Measurements from ENCODE around the gene OPN1MW3.
"Not testable (repeated sequence)": the region's sequence is repeated elsewhere in the genome, so short reads cannot be mapped to it uniquely, and the experiment has no call there.

OPN1MW3 gene

GRCh38 chrX:154298312-154298711 lies 40.9 kb downstream of the OPN1MW3 start:
- Histone ChIP-seq H3K4me3 (ENCODE audit: low read length in 2 of 2) (no peak overlapping the region), H3K36me3 (ENCODE audit: control insufficient read depth in 2 of 2, insufficient read depth in 2 of 2, low read length in 2 of 2) (no peaks in the 10 kb centered on the region), H3K4me1 (ENCODE audit: control insufficient read depth, insufficient read depth, low read length) (no peaks in the 10 kb centered on the region), H3K27me3 (ENCODE audit: control insufficient read depth in 1 of 2, insufficient read depth in 2 of 2, low read length in 2 of 2) (no peaks in the 10 kb centered on the region), H3K9ac (ENCODE audit: low read length in 2 of 2) (no peak overlapping the region), H3K9me3 (ENCODE audit: control insufficient read depth in 2 of 2, low read length in 2 of 2) (no peaks in the 10 kb centered on the region), H3K27ac (ENCODE audit: low read length) (no peak overlapping the region)

GRCh38 chrX:154300816-154301215 lies 43.4 kb downstream of the OPN1MW3 start:
- Histone ChIP-seq H3K36me3 (ENCODE audit: control insufficient read depth in 2 of 2, insufficient read depth in 2 of 2, low read length in 2 of 2) (no peaks in the 10 kb centered on the region), H3K4me3 (ENCODE audit: low read length in 2 of 2) (no peak overlapping the region), H3K9me3 (ENCODE audit: control insufficient read depth in 2 of 2, low read length in 2 of 2) (no peaks in the 10 kb centered on the region), H3K9ac (ENCODE audit: low read length in 2 of 2) (no peak overlapping the region), H3K4me1 (ENCODE audit: control insufficient read depth, insufficient read depth, low read length) (no peaks in the 10 kb centered on the region), H3K27me3 (ENCODE audit: control insufficient read depth in 1 of 2, insufficient read depth in 2 of 2, low read length in 2 of 2) (peaks cover 0 to 2% of the 10 kb centered on the region in 2 donors), H3K27ac (ENCODE audit: low read length) (no peak overlapping the region)

GRCh38 chrX:154302998-154303397 lies 45.6 kb downstream of the OPN1MW3 start:
- H3K4me1 ChIP-seq (ENCODE audit: control insufficient read depth, insufficient read depth, low read length); H3K27me3 ChIP-seq (ENCODE audit: control insufficient read depth in 1 of 2, insufficient read depth in 2 of 2, low read length in 2 of 2); H3K4me3 ChIP-seq (ENCODE audit: low read length in 2 of 2); H3K36me3 ChIP-seq (ENCODE audit: control insufficient read depth in 2 of 2, insufficient read depth in 2 of 2, low read length in 2 of 2); H3K9me3 ChIP-seq (ENCODE audit: control insufficient read depth in 2 of 2, low read length in 2 of 2); H3K27ac ChIP-seq (ENCODE audit: low read length); H3K9ac ChIP-seq (ENCODE audit: low read length in 2 of 2): not testable (repeated sequence)

GRCh38 chrX:154303476-154303875 lies 46.1 kb downstream of the OPN1MW3 start:
- Histone ChIP-seq H3K27ac (ENCODE audit: low read length) (no peak overlapping the region), H3K4me1 (ENCODE audit: control insufficient read depth, insufficient read depth, low read length) (no peaks in the 10 kb centered on the region), H3K9me3 (ENCODE audit: control insufficient read depth in 2 of 2, low read length in 2 of 2) (no peaks in the 10 kb centered on the region), H3K27me3 (ENCODE audit: control insufficient read depth in 1 of 2, insufficient read depth in 2 of 2, low read length in 2 of 2) (peaks cover 0 to 2% of the 10 kb centered on the region in 2 donors), H3K36me3 (ENCODE audit: control insufficient read depth in 2 of 2, insufficient read depth in 2 of 2, low read length in 2 of 2) (no peaks in the 10 kb centered on the region), H3K4me3 (ENCODE audit: low read length in 2 of 2) (no peak overlapping the region), H3K9ac (ENCODE audit: low read length in 2 of 2) (no peak overlapping the region)

GRCh38 chrX:154304846-154305245 lies 47.5 kb downstream of the OPN1MW3 start:
- H3K4me3 ChIP-seq (ENCODE audit: low read length in 2 of 2) = no peak overlapping the region
- no peaks in the 10 kb centered on the region for H3K9me3 ChIP-seq (ENCODE audit: control insufficient read depth in 2 of 2, low read length in 2 of 2)
- peaks cover 0 to 4% of the 10 kb centered on the region in 2 donors for H3K27me3 ChIP-seq (ENCODE audit: control insufficient read depth in 1 of 2, insufficient read depth in 2 of 2, low read length in 2 of 2)
- no peaks in the 10 kb centered on the region for H3K4me1 ChIP-seq (ENCODE audit: control insufficient read depth, insufficient read depth, low read length)
- H3K27ac ChIP-seq (ENCODE audit: low read length) = no peak overlapping the region
- no peaks in the 10 kb centered on the region for H3K36me3 ChIP-seq (ENCODE audit: control insufficient read depth in 2 of 2, insufficient read depth in 2 of 2, low read length in 2 of 2)
- no peak overlapping the region for H3K9ac ChIP-seq (ENCODE audit: low read length in 2 of 2)

- no peak overlapping the region for H3K9ac ChIP-seq (ENCODE audit: low read length in 2 of 2)
- no peaks in the 10 kb centered on the region for H3K9me3 ChIP-seq (ENCODE audit: control insufficient read depth in 2 of 2, low read length in 2 of 2)
- H3K27ac ChIP-seq (ENCODE audit: low read length) = no peak overlapping the region
- peaks cover 0 to 4% of the 10 kb centered on the region in 2 donors for H3K27me3 ChIP-seq (ENCODE audit: control insufficient read depth in 1 of 2, insufficient read depth in 2 of 2, low read length in 2 of 2)
- H3K36me3 ChIP-seq (ENCODE audit: control insufficient read depth in 2 of 2, insufficient read depth in 2 of 2, low read length in 2 of 2) = no peaks in the 10 kb centered on the region
- no peaks in the 10 kb centered on the region for H3K4me1 ChIP-seq (ENCODE audit: control insufficient read depth, insufficient read depth, low read length)
- H3K4me3 ChIP-seq (ENCODE audit: low read length in 2 of 2) = no peak overlapping the region
These were observed 48.3 kb downstream of the OPN1MW3 start for GRCh38 chrX:154305541-154306205.

- Histone ChIP-seq H3K9ac (ENCODE audit: low read length in 2 of 2) (no peak overlapping the region), H3K36me3 (ENCODE audit: control insufficient read depth in 2 of 2, insufficient read depth in 2 of 2, low read length in 2 of 2) (no peaks in the 10 kb centered on the region), H3K4me1 (ENCODE audit: control insufficient read depth, insufficient read depth, low read length) (no peaks in the 10 kb centered on the region), H3K4me3 (ENCODE audit: low read length in 2 of 2) (no peak overlapping the region), H3K27me3 (ENCODE audit: control insufficient read depth in 1 of 2, insufficient read depth in 2 of 2, low read length in 2 of 2) (peaks cover 0 to 4% of the 10 kb centered on the region in 2 donors), H3K27ac (ENCODE audit: low read length) (no peak overlapping the region), H3K9me3 (ENCODE audit: control insufficient read depth in 2 of 2, low read length in 2 of 2) (no peaks in the 10 kb centered on the region)
These were observed 49.8 kb downstream of the OPN1MW3 start for GRCh38 chrX:154307202-154307601.

GRCh38 chrX:154308108-154308946 lies 50.9 kb downstream of the OPN1MW3 start:
- no peak overlapping the region for H3K27ac ChIP-seq (ENCODE audit: low read length)
- peaks cover 0 to 4% of the 10 kb centered on the region in 2 donors for H3K27me3 ChIP-seq (ENCODE audit: control insufficient read depth in 1 of 2, insufficient read depth in 2 of 2, low read length in 2 of 2)
- H3K9ac ChIP-seq (ENCODE audit: low read length in 2 of 2) = no peak overlapping the region
- no peaks in the 10 kb centered on the region for H3K36me3 ChIP-seq (ENCODE audit: control insufficient read depth in 2 of 2, insufficient read depth in 2 of 2, low read length in 2 of 2)
- H3K4me1 ChIP-seq (ENCODE audit: control insufficient read depth, insufficient read depth, low read length) = no peaks in the 10 kb centered on the region
- H3K4me3 ChIP-seq (ENCODE audit: low read length in 2 of 2) = no peak overlapping the region
- H3K9me3 ChIP-seq (ENCODE audit: control insufficient read depth in 2 of 2, low read length in 2 of 2) = no peaks in the 10 kb centered on the region

- H3K9me3 ChIP-seq (ENCODE audit: control insufficient read depth in 2 of 2, low read length in 2 of 2) = no peaks in the 10 kb centered on the region
- no peak overlapping the region for H3K9ac ChIP-seq (ENCODE audit: low read length in 2 of 2)
- peaks cover 0 to 7% of the 10 kb centered on the region in 2 donors for H3K27me3 ChIP-seq (ENCODE audit: control insufficient read depth in 1 of 2, insufficient read depth in 2 of 2, low read length in 2 of 2)
- no peaks in the 10 kb centered on the region for H3K36me3 ChIP-seq (ENCODE audit: control insufficient read depth in 2 of 2, insufficient read depth in 2 of 2, low read length in 2 of 2)
- no peak overlapping the region for H3K27ac ChIP-seq (ENCODE audit: low read length)
- no peaks in the 10 kb centered on the region for H3K4me1 ChIP-seq (ENCODE audit: control insufficient read depth, insufficient read depth, low read length)
- H3K4me3 ChIP-seq (ENCODE audit: low read length in 2 of 2) = no peak overlapping the region
These were observed 51.8 kb downstream of the OPN1MW3 start for GRCh38 chrX:154309041-154309775.

- Histone ChIP-seq H3K9ac (ENCODE audit: low read length in 2 of 2) (no peak overlapping the region), H3K9me3 (ENCODE audit: control insufficient read depth in 2 of 2, low read length in 2 of 2) (no peaks in the 10 kb centered on the region), H3K27ac (ENCODE audit: low read length) (no peak overlapping the region), H3K36me3 (ENCODE audit: control insufficient read depth in 2 of 2, insufficient read depth in 2 of 2, low read length in 2 of 2) (no peaks in the 10 kb centered on the region), H3K4me3 (ENCODE audit: low read length in 2 of 2) (no peak overlapping the region), H3K4me1 (ENCODE audit: control insufficient read depth, insufficient read depth, low read length) (no peaks in the 10 kb centered on the region), H3K27me3 (ENCODE audit: control insufficient read depth in 1 of 2, insufficient read depth in 2 of 2, low read length in 2 of 2) (peaks cover 0 to 4% of the 10 kb centered on the region in 2 donors)
These were observed 53.5 kb downstream of the OPN1MW3 start for GRCh38 chrX:154310616-154311536.
